ENCODE results near the gene TCF4.

DNA sequence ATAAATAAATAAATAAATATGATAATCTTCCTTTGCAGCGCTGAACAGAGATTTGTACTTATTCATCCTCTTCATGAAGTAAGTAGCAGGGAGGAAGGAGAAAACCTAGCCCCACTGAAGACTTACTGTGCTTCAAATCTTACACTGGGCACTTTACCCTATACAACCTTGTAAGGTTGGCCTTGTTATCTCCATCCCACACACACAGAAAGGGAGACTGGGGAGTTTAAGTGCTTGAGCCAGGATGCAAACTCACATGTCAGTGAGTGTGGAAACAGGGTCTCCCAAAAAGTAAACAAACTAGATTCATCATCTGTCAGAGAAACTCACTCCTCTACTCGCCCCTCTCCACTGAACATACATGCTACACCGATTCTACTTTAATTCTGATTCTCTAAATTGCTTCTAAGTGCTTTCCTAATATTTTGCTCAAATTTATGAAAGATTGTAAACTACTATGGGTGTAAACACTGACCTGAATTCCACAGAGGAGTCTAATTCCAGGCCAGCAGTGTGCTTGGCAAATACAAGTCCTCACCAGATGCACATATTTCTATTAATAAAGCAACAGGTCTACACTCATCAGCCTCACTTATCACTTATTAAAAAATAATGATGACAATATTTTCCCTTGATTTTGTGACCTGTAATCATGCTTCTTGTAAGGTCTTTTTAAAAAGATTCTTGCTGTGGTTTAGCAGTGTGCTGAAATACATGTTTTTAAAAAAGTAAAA is 155.5 kb downstream of the TCF4 start:
- TF ChIP-seq, protein P1, sequence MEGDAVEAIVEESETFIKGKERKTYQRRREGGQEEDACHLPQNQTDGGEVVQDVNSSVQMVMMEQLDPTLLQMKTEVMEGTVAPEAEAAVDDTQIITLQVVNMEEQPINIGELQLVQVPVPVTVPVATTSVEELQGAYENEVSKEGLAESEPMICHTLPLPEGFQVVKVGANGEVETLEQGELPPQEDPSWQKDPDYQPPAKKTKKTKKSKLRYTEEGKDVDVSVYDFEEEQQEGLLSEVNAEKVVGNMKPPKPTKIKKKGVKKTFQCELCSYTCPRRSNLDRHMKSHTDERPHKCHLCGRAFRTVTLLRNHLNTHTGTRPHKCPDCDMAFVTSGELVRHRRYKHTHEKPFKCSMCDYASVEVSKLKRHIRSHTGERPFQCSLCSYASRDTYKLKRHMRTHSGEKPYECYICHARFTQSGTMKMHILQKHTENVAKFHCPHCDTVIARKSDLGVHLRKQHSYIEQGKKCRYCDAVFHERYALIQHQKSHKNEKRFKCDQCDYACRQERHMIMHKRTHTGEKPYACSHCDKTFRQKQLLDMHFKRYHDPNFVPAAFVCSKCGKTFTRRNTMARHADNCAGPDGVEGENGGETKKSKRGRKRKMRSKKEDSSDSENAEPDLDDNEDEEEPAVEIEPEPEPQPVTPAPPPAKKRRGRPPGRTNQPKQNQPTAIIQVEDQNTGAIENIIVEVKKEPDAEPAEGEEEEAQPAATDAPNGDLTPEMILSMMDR (IDR thresholded peaks at IDR 0.05 in 2 of 3, conservative IDR thresholded peaks at IDR 0.05 in 1 of 3; ENCODE audit: borderline replicate concordance in 1 of 3, insufficient read depth in 1 of 3, low read depth in 2 of 3, low read length in 2 of 3): no peak
- no peak for TF ChIP-seq EZH2 (IDR thresholded peaks at IDR 0.05)
- TF ChIP-seq, protein P2, sequence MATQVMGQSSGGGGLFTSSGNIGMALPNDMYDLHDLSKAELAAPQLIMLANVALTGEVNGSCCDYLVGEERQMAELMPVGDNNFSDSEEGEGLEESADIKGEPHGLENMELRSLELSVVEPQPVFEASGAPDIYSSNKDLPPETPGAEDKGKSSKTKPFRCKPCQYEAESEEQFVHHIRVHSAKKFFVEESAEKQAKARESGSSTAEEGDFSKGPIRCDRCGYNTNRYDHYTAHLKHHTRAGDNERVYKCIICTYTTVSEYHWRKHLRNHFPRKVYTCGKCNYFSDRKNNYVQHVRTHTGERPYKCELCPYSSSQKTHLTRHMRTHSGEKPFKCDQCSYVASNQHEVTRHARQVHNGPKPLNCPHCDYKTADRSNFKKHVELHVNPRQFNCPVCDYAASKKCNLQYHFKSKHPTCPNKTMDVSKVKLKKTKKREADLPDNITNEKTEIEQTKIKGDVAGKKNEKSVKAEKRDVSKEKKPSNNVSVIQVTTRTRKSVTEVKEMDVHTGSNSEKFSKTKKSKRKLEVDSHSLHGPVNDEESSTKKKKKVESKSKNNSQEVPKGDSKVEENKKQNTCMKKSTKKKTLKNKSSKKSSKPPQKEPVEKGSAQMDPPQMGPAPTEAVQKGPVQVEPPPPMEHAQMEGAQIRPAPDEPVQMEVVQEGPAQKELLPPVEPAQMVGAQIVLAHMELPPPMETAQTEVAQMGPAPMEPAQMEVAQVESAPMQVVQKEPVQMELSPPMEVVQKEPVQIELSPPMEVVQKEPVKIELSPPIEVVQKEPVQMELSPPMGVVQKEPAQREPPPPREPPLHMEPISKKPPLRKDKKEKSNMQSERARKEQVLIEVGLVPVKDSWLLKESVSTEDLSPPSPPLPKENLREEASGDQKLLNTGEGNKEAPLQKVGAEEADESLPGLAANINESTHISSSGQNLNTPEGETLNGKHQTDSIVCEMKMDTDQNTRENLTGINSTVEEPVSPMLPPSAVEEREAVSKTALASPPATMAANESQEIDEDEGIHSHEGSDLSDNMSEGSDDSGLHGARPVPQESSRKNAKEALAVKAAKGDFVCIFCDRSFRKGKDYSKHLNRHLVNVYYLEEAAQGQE (IDR thresholded peaks at IDR 0.05; ENCODE audit: low read depth): no peak
- TF ChIP-seq POLR2A (IDR thresholded peaks at IDR 0.05; ENCODE audit: borderline replicate concordance, extremely low read depth, insufficient read depth, insufficient read length): no peak
- TF ChIP-seq SP1 (IDR thresholded peaks at IDR 0.05; ENCODE audit: low read depth): no peak
- TF ChIP-seq, protein P3, sequence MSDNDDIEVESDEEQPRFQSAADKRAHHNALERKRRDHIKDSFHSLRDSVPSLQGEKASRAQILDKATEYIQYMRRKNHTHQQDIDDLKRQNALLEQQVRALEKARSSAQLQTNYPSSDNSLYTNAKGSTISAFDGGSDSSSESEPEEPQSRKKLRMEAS (IDR thresholded peaks at IDR 0.05): no peak
- no peak for TF ChIP-seq FOSL1 (IDR thresholded peaks at IDR 0.05; ENCODE audit: low read depth)
